ENCODE results near the gene OR6N2.

The OR6N2 gene

GRCh38 chr1:158781104-158781503, at the start of gene OR6N2:
Gene OR6N2, minus strand, starts transcription at chr1:158781204. Its CDS starts 3,569 bp downstream, at chr1:158777635.
- DNase-seq (ENCODE audit: low read depth in 2 of 3, low spot score in 1 of 3), result no peak

GRCh38 chr1:158830074-158830677, 49.2 kb upstream of the OR6N2 start:
- DNase-seq (ENCODE audit: low read depth in 2 of 3, low spot score in 1 of 3), result no peak

GRCh38 chr1:158821723-158822122, 40.7 kb upstream of the OR6N2 start:
- DNase-seq (ENCODE audit: low read depth in 2 of 3, low spot score in 1 of 3), result no peak

- DNase-seq (ENCODE audit: low read depth in 2 of 3, low spot score in 1 of 3), result no peak
Observed at GRCh38 chr1:158819461-158820443, 38.7 kb upstream of the OR6N2 start.

- no peak for DNase-seq (ENCODE audit: low read depth in 2 of 3, low spot score in 1 of 3)
Observed at GRCh38 chr1:158818975-158819431, 38.0 kb upstream of the OR6N2 start.

- no peak for DNase-seq (ENCODE audit: low read depth in 2 of 3, low spot score in 1 of 3)
Observed at GRCh38 chr1:158818560-158818959, 37.6 kb upstream of the OR6N2 start.

- no peak for DNase-seq (ENCODE audit: low read depth in 2 of 3, low spot score in 1 of 3)
Observed at GRCh38 chr1:158814970-158815369, 34.0 kb upstream of the OR6N2 start.

- DNase-seq (ENCODE audit: low read depth in 2 of 3, low spot score in 1 of 3), result no peak
Observed at GRCh38 chr1:158813164-158813563, 32.2 kb upstream of the OR6N2 start.

GRCh38 chr1:158812336-158812735, 31.3 kb upstream of the OR6N2 start:
- DNase-seq (ENCODE audit: low read depth in 2 of 3, low spot score in 1 of 3), result no peak

GRCh38 chr1:158810311-158810710, 29.3 kb upstream of the OR6N2 start:
- DNase-seq (ENCODE audit: low read depth in 2 of 3, low spot score in 1 of 3), result no peak

- no peak for DNase-seq (ENCODE audit: low read depth in 2 of 3, low spot score in 1 of 3)
Observed at GRCh38 chr1:158809862-158810261, 28.9 kb upstream of the OR6N2 start.

- no peak for DNase-seq (ENCODE audit: low read depth in 2 of 3, low spot score in 1 of 3)
Observed at GRCh38 chr1:158809256-158809655, 28.3 kb upstream of the OR6N2 start.

- no peak for DNase-seq (ENCODE audit: low read depth in 2 of 3, low spot score in 1 of 3)
Observed at GRCh38 chr1:158806916-158807536, 26.0 kb upstream of the OR6N2 start.

GRCh38 chr1:158803678-158804077, 22.7 kb upstream of the OR6N2 start:
- no peak for DNase-seq (ENCODE audit: low read depth in 2 of 3, low spot score in 1 of 3)

GRCh38 chr1:158801396-158801795, 20.4 kb upstream of the OR6N2 start:
- DNase-seq (ENCODE audit: low read depth in 2 of 3, low spot score in 1 of 3), result no peak

- no peak for DNase-seq (ENCODE audit: low read depth in 2 of 3, low spot score in 1 of 3)
Observed at GRCh38 chr1:158800526-158800925, 19.5 kb upstream of the OR6N2 start.

GRCh38 chr1:158799689-158800088, 18.7 kb upstream of the OR6N2 start:
- peak in 1 of 3 donors; percentile 2 for DNase-seq (ENCODE audit: low read depth in 2 of 3, low spot score in 1 of 3)

GRCh38 chr1:158798531-158798930, 17.5 kb upstream of the OR6N2 start:
- DNase-seq (ENCODE audit: low read depth in 2 of 3, low spot score in 1 of 3), result no peak

- no peak for DNase-seq (ENCODE audit: low read depth in 2 of 3, low spot score in 1 of 3)
Observed at GRCh38 chr1:158794247-158794646, 13.2 kb upstream of the OR6N2 start.

GRCh38 chr1:158793604-158794003, 12.6 kb upstream of the OR6N2 start:
- peak; percentile 1 to 14 (median 8) for DNase-seq (ENCODE audit: low read depth in 2 of 3, low spot score in 1 of 3)

GRCh38 chr1:158771950-158772866, 8.8 kb downstream of the OR6N2 start, which contains the start of gene OR6N1:
Gene OR6N1, minus strand, starts transcription at chr1:158772195. Its CDS starts 5,513 bp downstream, at chr1:158766682.
- DNase-seq (ENCODE audit: low read depth in 2 of 3, low spot score in 1 of 3), result no peak

Measured in stimulated activated CD4-positive, alpha-beta T cell treated with anti-CD3 and anti-CD28 coated beads, Interleukin-12 subunit alpha, Interleukin-12 subunit beta, amount 100 ng/mL, for 48 hours (primary cell).